Measurements from ENCODE around the gene VENTX.

Gene VENTX

GRCh38 chr10:133280391-133281059, 42.9 kb downstream of the VENTX start:
- Histone ChIP-seq H3K4me3 (ENCODE audit: control insufficient read depth in 1 of 7, extremely low read depth in 1 of 7, insufficient read depth in 4 of 7, low read depth in 2 of 7, low read length in 6 of 7) (peak overlapping the region in 2 of 7 experiments; percentile 52 to 55), H3K27ac (ENCODE audit: insufficient read depth in 1 of 2, low read depth in 1 of 2, low read length in 2 of 2, poor library complexity in 1 of 2, severe bottlenecking in 2 of 2) (peak overlapping the region in 1 of 2 experiments; percentile 25), H3K9me3 (ENCODE audit: control extremely low read depth in 1 of 5, control insufficient read depth in 4 of 5, insufficient read depth in 2 of 5, low read depth in 1 of 5, low read length in 4 of 5) (no peaks in the 10 kb centered on the region), H3K36me3 (ENCODE audit: control insufficient read depth in 4 of 4, insufficient read depth in 4 of 4, low read length in 3 of 4) (peaks cover 0 to 53% (median 41%) of the 10 kb centered on the region in 4 experiments), H3K4me1 (ENCODE audit: control extremely low read depth in 1 of 4, control insufficient read depth in 4 of 4, insufficient read depth in 4 of 4, low read length in 3 of 4) (peaks cover 11 to 57% (median 57%) of the 10 kb centered on the region in 4 experiments), H3K27me3 (replicated peaks in 2 of 5; ENCODE audit: control insufficient read depth in 4 of 5, insufficient read depth in 5 of 5, low read length in 4 of 5) (no peaks in the 10 kb centered on the region)
- DNase-seq = no peak
- 92% methylated on average over 10 of the region's 10 CpGs for WGBS (ENCODE audit: insufficient coverage)
- CTCF ChIA-PET = interaction anchor here (0.9 to 7.1 kb wide), 12 partner anchors 9 to 136 kb away, joined by 3 to 112 read pairs (median 4); no protein-coding TSS in a partner anchor
- POLR2A ChIA-PET = interaction anchor here (4.0 kb wide), 1 partner anchor 22 kb away, joined by 29 read pairs; no protein-coding TSS in a partner anchor

DNA sequence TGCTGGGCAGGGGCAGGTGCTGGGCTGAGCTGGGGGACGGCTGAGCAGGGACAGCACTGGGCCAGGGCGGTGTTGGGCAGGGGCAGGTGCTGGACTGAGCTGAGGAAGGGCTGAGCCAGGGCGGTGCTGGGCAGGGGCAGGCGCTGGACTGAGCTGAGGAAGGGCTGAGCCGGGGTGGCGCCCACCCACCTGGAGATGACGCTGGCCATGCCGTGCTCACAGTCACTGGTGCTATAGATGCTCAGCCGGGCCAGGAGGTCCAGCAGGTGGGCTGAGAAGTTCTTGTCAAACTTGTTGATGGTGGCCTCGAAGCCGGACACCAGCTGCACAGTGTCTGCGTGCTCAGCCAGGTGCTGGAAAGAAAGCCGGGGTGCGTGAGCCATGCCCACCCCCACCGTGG, 43.4 kb downstream of the VENTX start:
- Histone ChIP-seq H3K27me3 (replicated peaks in 2 of 5; ENCODE audit: control insufficient read depth in 4 of 5, insufficient read depth in 5 of 5, low read length in 4 of 5) (no peaks in the 10 kb centered on the region), H3K4me3 (ENCODE audit: control insufficient read depth in 1 of 7, extremely low read depth in 1 of 7, insufficient read depth in 4 of 7, low read depth in 2 of 7, low read length in 6 of 7) (no peak overlapping the region), H3K9me3 (ENCODE audit: control extremely low read depth in 1 of 5, control insufficient read depth in 4 of 5, insufficient read depth in 2 of 5, low read depth in 1 of 5, low read length in 4 of 5) (no peaks in the 10 kb centered on the region), H3K27ac (ENCODE audit: insufficient read depth in 1 of 2, low read depth in 1 of 2, low read length in 2 of 2, poor library complexity in 1 of 2, severe bottlenecking in 2 of 2) (no peak overlapping the region), H3K4me1 (ENCODE audit: control extremely low read depth in 1 of 4, control insufficient read depth in 4 of 4, insufficient read depth in 4 of 4, low read length in 3 of 4) (peaks cover 11 to 52% (median 51%) of the 10 kb centered on the region in 4 experiments), H3K36me3 (ENCODE audit: control insufficient read depth in 4 of 4, insufficient read depth in 4 of 4, low read length in 3 of 4) (peaks cover 0 to 59% (median 45%) of the 10 kb centered on the region in 4 experiments)
- no peak for DNase-seq
- WGBS (ENCODE audit: insufficient coverage) = 97% methylated on average over 8 of the region's 15 CpGs
- ChIA-PET POLR2A (interaction anchor here (1.3 to 4.0 kb wide), 2 partner anchors 23 to 24 kb away, joined by 4 to 29 read pairs; no protein-coding TSS in a partner anchor), CTCF (interaction anchor here (0.8 to 7.1 kb wide), 11 partner anchors 9 to 48 kb away, joined by 3 to 112 read pairs (median 4); no protein-coding TSS in a partner anchor)

GRCh38 chr10:133281628-133282372, 44.1 kb downstream of the VENTX start:
- Histone ChIP-seq H3K27ac (ENCODE audit: insufficient read depth in 1 of 2, low read depth in 1 of 2, low read length in 2 of 2, poor library complexity in 1 of 2, severe bottlenecking in 2 of 2) (no peak overlapping the region), H3K4me3 (ENCODE audit: control insufficient read depth in 1 of 7, extremely low read depth in 1 of 7, insufficient read depth in 4 of 7, low read depth in 2 of 7, low read length in 6 of 7) (no peak overlapping the region), H3K9me3 (ENCODE audit: control extremely low read depth in 1 of 5, control insufficient read depth in 4 of 5, insufficient read depth in 2 of 5, low read depth in 1 of 5, low read length in 4 of 5) (no peaks in the 10 kb centered on the region), H3K27me3 (replicated peaks in 2 of 5; ENCODE audit: control insufficient read depth in 4 of 5, insufficient read depth in 5 of 5, low read length in 4 of 5) (no peaks in the 10 kb centered on the region), H3K36me3 (ENCODE audit: control insufficient read depth in 4 of 4, insufficient read depth in 4 of 4, low read length in 3 of 4) (peaks cover under 1 to 65% (median 52%) of the 10 kb centered on the region in 4 experiments), H3K4me1 (ENCODE audit: control extremely low read depth in 1 of 4, control insufficient read depth in 4 of 4, insufficient read depth in 4 of 4, low read length in 3 of 4) (peaks cover 11 to 46% (median 44%) of the 10 kb centered on the region in 4 experiments)
- POLR2A ChIA-PET = interaction anchor here (0.7 to 1.3 kb wide), 2 partner anchors 15 to 24 kb away, joined by 3 to 4 read pairs; no protein-coding TSS in a partner anchor
- 95% methylated on average over 37 of the region's 38 CpGs for WGBS (ENCODE audit: insufficient coverage)
- CTCF ChIA-PET = interaction anchor here (0.8 to 6.0 kb wide), 9 partner anchors 8 to 47 kb away, joined by 3 to 46 read pairs (median 4); no protein-coding TSS in a partner anchor
- no peak for DNase-seq

- H3K36me3 ChIP-seq (ENCODE audit: control insufficient read depth in 4 of 4, insufficient read depth in 4 of 4, low read length in 3 of 4) = peaks cover 3 to 68% (median 58%) of the 10 kb centered on the region in 4 experiments
- ChIA-PET CTCF (interaction anchor here (1.4 to 6.0 kb wide), 2 partner anchors 10 to 24 kb away, joined by 4 to 46 read pairs; no protein-coding TSS in a partner anchor), POLR2A (no interaction called here)
- WGBS (ENCODE audit: insufficient coverage) = 96% methylated on average over 24 of the region's 24 CpGs
- no peaks in the 10 kb centered on the region for H3K9me3 ChIP-seq (ENCODE audit: control extremely low read depth in 1 of 5, control insufficient read depth in 4 of 5, insufficient read depth in 2 of 5, low read depth in 1 of 5, low read length in 4 of 5)
- no peak overlapping the region for H3K4me3 ChIP-seq (ENCODE audit: control insufficient read depth in 1 of 7, extremely low read depth in 1 of 7, insufficient read depth in 4 of 7, low read depth in 2 of 7, low read length in 6 of 7)
- H3K27ac ChIP-seq (ENCODE audit: insufficient read depth in 1 of 2, low read depth in 1 of 2, low read length in 2 of 2, poor library complexity in 1 of 2, severe bottlenecking in 2 of 2) = no peak overlapping the region
- no peak for DNase-seq
- no peaks in the 10 kb centered on the region for H3K27me3 ChIP-seq (replicated peaks in 2 of 5; ENCODE audit: control insufficient read depth in 4 of 5, insufficient read depth in 5 of 5, low read length in 4 of 5)
- H3K4me1 ChIP-seq (ENCODE audit: control extremely low read depth in 1 of 4, control insufficient read depth in 4 of 4, insufficient read depth in 4 of 4, low read length in 3 of 4) = peaks cover 9 to 34% (median 33%) of the 10 kb centered on the region in 4 experiments
Measured at GRCh38 chr10:133282846-133283390, 45.3 kb downstream of the VENTX start.

DNA sequence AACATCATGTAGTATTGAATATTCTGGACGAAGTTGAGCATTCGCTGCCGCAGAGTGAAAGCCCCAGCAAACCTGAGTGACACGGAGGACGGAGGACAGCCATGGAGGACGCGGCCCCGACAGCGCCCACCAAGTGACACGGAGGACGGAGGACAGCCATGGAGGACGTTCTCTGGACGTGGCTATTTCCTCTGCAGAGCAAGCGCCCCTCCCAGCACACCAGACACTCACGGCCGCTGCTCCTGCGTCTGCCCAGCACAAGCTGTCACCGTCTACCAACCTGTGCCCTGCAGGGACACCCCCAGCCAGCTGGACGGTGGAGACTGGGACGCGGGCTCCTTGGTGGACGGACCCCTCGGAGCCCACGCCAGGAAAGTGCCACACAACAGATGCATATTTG, 46.3 kb downstream of the VENTX start:
- WGBS (ENCODE audit: insufficient coverage) = 96% methylated on average over 24 of the region's 24 CpGs
- Histone ChIP-seq H3K27ac (ENCODE audit: insufficient read depth in 1 of 2, low read depth in 1 of 2, low read length in 2 of 2, poor library complexity in 1 of 2, severe bottlenecking in 2 of 2) (no peak overlapping the region), H3K27me3 (replicated peaks in 2 of 5; ENCODE audit: control insufficient read depth in 4 of 5, insufficient read depth in 5 of 5, low read length in 4 of 5) (no peaks in the 10 kb centered on the region), H3K9me3 (ENCODE audit: control extremely low read depth in 1 of 5, control insufficient read depth in 4 of 5, insufficient read depth in 2 of 5, low read depth in 1 of 5, low read length in 4 of 5) (no peaks in the 10 kb centered on the region), H3K4me3 (ENCODE audit: control insufficient read depth in 1 of 7, extremely low read depth in 1 of 7, insufficient read depth in 4 of 7, low read depth in 2 of 7, low read length in 6 of 7) (no peak overlapping the region), H3K4me1 (ENCODE audit: control extremely low read depth in 1 of 4, control insufficient read depth in 4 of 4, insufficient read depth in 4 of 4, low read length in 3 of 4) (peaks cover 6 to 24% (median 23%) of the 10 kb centered on the region in 4 experiments), H3K36me3 (ENCODE audit: control insufficient read depth in 4 of 4, insufficient read depth in 4 of 4, low read length in 3 of 4) (peaks cover 3 to 76% (median 65%) of the 10 kb centered on the region in 4 experiments)
- no peak for DNase-seq
- CTCF ChIA-PET = interaction anchor here (1.1 to 1.7 kb wide), 4 partner anchors 9 to 17 kb away, joined by 3 to 8 read pairs (median 4); no protein-coding TSS in a partner anchor
- POLR2A ChIA-PET = no interaction called here

DNA sequence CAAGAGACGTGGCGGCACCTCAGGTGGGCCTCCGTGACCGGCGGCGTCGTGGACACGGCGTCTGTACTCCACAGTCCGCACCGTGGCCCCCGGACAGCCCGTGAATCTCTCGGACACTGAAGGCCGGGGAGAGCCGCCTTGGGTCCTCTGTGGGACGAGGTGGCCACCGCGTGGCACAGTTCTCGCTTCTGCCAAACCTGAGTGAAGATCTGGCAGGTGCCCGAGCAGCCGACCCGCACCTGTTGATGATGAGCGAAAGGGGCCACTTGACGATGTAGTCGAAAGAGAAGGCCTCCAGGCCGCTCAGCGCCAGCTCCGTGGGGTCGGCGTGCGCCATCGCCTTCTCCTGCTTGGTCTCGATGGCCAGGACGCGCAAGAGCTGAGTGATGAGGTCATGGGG, 47.6 kb downstream of the VENTX start:
- no peak overlapping the region for H3K27ac ChIP-seq (ENCODE audit: insufficient read depth in 1 of 2, low read depth in 1 of 2, low read length in 2 of 2, poor library complexity in 1 of 2, severe bottlenecking in 2 of 2)
- ChIA-PET CTCF (interaction anchor here (0.6 to 1.7 kb wide), 3 partner anchors 11 to 43 kb away, joined by 3 to 8 read pairs (median 3); no protein-coding TSS in a partner anchor), POLR2A (no interaction called here)
- no peak for DNase-seq
- H3K27me3 ChIP-seq (replicated peaks in 2 of 5; ENCODE audit: control insufficient read depth in 4 of 5, insufficient read depth in 5 of 5, low read length in 4 of 5) = no peaks in the 10 kb centered on the region
- H3K36me3 ChIP-seq (ENCODE audit: control insufficient read depth in 4 of 4, insufficient read depth in 4 of 4, low read length in 3 of 4) = peaks cover 5 to 86% (median 75%) of the 10 kb centered on the region in 4 experiments
- H3K9me3 ChIP-seq (ENCODE audit: control extremely low read depth in 1 of 5, control insufficient read depth in 4 of 5, insufficient read depth in 2 of 5, low read depth in 1 of 5, low read length in 4 of 5) = no peaks in the 10 kb centered on the region
- peaks cover under 1 to 12% (median 10%) of the 10 kb centered on the region in 4 experiments for H3K4me1 ChIP-seq (ENCODE audit: control extremely low read depth in 1 of 4, control insufficient read depth in 4 of 4, insufficient read depth in 4 of 4, low read length in 3 of 4)
- no peak overlapping the region for H3K4me3 ChIP-seq (ENCODE audit: control insufficient read depth in 1 of 7, extremely low read depth in 1 of 7, insufficient read depth in 4 of 7, low read depth in 2 of 7, low read length in 6 of 7)
- 96% methylated on average over 36 of the region's 36 CpGs for WGBS (ENCODE audit: insufficient coverage)
